Measurements from ENCODE around the gene LRRC4C. TPM values are rescaled to one million over a fixed set of nuclear protein-coding genes. Genes with fewer than 3 reads are reported as not detected.

LRRC4C gene
- polyA plus RNA-seq, 1 experiment, result 0.02 TPM

- ChIA-PET CTCF (no interaction called here), POLR2A (no interaction called here)
- H3K4me3 ChIP-seq (ENCODE audit: low read depth, low read length), result no peak overlapping the region
- H3K27me3 ChIP-seq (ENCODE audit: control insufficient read depth, insufficient read depth, low read length), result no peaks in the 10 kb centered on the region
- peaks cover 3% of the 10 kb centered on the region; the same call in 1 of the 2 replicates for H3K9me3 ChIP-seq (ENCODE audit: control insufficient read depth, insufficient read depth, low read length)
- H3K27ac ChIP-seq (ENCODE audit: low read depth, low read length), result no peak overlapping the region
- no peak for TF ChIP-seq CTCF (IDR thresholded peaks at IDR 0.05; ENCODE audit: low read depth, low read length)
- DNase-seq (ENCODE audit: low read depth, low spot score), result no peak
Measured at GRCh38 chr11:41301023-41301422, 158.4 kb downstream of the LRRC4C start.

GRCh38 chr11:41289408-41289807 is 170.0 kb downstream of the LRRC4C start:
- no peak for TF ChIP-seq CTCF (IDR thresholded peaks at IDR 0.05; ENCODE audit: low read depth, low read length)
- Histone ChIP-seq H3K27me3 (ENCODE audit: control insufficient read depth, insufficient read depth, low read length) (no peaks in the 10 kb centered on the region), H3K4me3 (ENCODE audit: low read depth, low read length) (no peak overlapping the region), H3K27ac (ENCODE audit: low read depth, low read length) (no peak overlapping the region), H3K9me3 (ENCODE audit: control insufficient read depth, insufficient read depth, low read length) (0 out of 2 replicates have a peak, but pooled peaks cover 4% of the 10 kb centered on the region)
- DNase-seq (ENCODE audit: low read depth, low spot score), result no peak
- ChIA-PET POLR2A (no interaction called here), CTCF (no interaction called here)

- no peak overlapping the region for H3K4me3 ChIP-seq (ENCODE audit: low read depth, low read length)
- H3K9me3 ChIP-seq (ENCODE audit: control insufficient read depth, insufficient read depth, low read length), result peaks cover 5% of the 10 kb centered on the region; the same call in 1 of the 2 replicates
- ChIA-PET CTCF (no interaction called here), POLR2A (no interaction called here)
- no peaks in the 10 kb centered on the region for H3K27me3 ChIP-seq (ENCODE audit: control insufficient read depth, insufficient read depth, low read length)
- no peak for DNase-seq (ENCODE audit: low read depth, low spot score)
- no peak overlapping the region for H3K27ac ChIP-seq (ENCODE audit: low read depth, low read length)
- TF ChIP-seq CTCF (IDR thresholded peaks at IDR 0.05; ENCODE audit: low read depth, low read length), result no peak
Measured at GRCh38 chr11:41286751-41287150, 172.7 kb downstream of the LRRC4C start.

- no peak for DNase-seq (ENCODE audit: low read depth, low spot score)
- H3K27ac ChIP-seq (ENCODE audit: low read depth, low read length), result no peak overlapping the region
- H3K27me3 ChIP-seq (ENCODE audit: control insufficient read depth, insufficient read depth, low read length), result no peaks in the 10 kb centered on the region
- TF ChIP-seq CTCF (IDR thresholded peaks at IDR 0.05; ENCODE audit: low read depth, low read length), result no peak
- H3K4me3 ChIP-seq (ENCODE audit: low read depth, low read length), result no peak overlapping the region
- POLR2A ChIA-PET, result no interaction called here
- CTCF ChIA-PET, result no interaction called here
- H3K9me3 ChIP-seq (ENCODE audit: control insufficient read depth, insufficient read depth, low read length), result peaks cover 5% of the 10 kb centered on the region; the same call in 1 of the 2 replicates
Measured at GRCh38 chr11:41284354-41284753, 175.1 kb downstream of the LRRC4C start.

- Histone ChIP-seq H3K27me3 (ENCODE audit: control insufficient read depth, insufficient read depth, low read length) (no peaks in the 10 kb centered on the region), H3K27ac (ENCODE audit: low read depth, low read length) (no peak overlapping the region), H3K9me3 (ENCODE audit: control insufficient read depth, insufficient read depth, low read length) (peaks cover 7% of the 10 kb centered on the region; the same call in 1 of the 2 replicates), H3K4me3 (ENCODE audit: low read depth, low read length) (no peak overlapping the region)
- CTCF ChIA-PET, result no interaction called here
- POLR2A ChIA-PET, result no interaction called here
- DNase-seq (ENCODE audit: low read depth, low spot score), result no peak
- TF ChIP-seq CTCF (IDR thresholded peaks at IDR 0.05; ENCODE audit: low read depth, low read length), result no peak
Measured at GRCh38 chr11:41283191-41283930, 176.1 kb downstream of the LRRC4C start.

Measured in AG04450 (cell line).